Natural killer cell (primary cell): ENCODE data around the gene FXYD6. TPM values are rescaled to one million over a fixed set of nuclear protein-coding genes. Genes with fewer than 3 reads are reported as not detected.

Source experiments
- ATAC-seq, 3 donors: fragments of 150-1000 bp in 2 of 3; fragments of 200-7000 bp in 1 of 3; cut with Tn5 transposase; 1 replicate in 1 of 3; 2 replicates in 2 of 3; pipeline ENCODE4 v1.10.0; 2021; ENCODE audit warnings: mild to moderate bottlenecking in 2 of 3, moderate library complexity in 2 of 3
- DNase-seq, 2 donors: peaks; one replicate each; pipeline versions ENCODE4 v3.0.0 to v3.0.0-alpha.2; 2013 to 2021; ENCODE audit warnings: mixed read lengths in 1 of 2
- H3K27ac ChIP-seq: one replicate; pipeline ENCODE4 v1.5.1; 2013; ENCODE audit warnings: mild to moderate bottlenecking, low read length
- H3K27me3 ChIP-seq: one replicate; pipeline ENCODE4 v1.6.1; 2013; ENCODE audit warnings: low read length; ENCODE audit not compliant: control insufficient read depth, insufficient read depth
- H3K36me3 ChIP-seq: one replicate; pipeline ENCODE4 v1.6.1; 2013; ENCODE audit warnings: low read length; ENCODE audit not compliant: control insufficient read depth, insufficient read depth
- H3K4me1 ChIP-seq: one replicate; pipeline ENCODE4 v1.6.1; 2013; ENCODE audit warnings: low read length; ENCODE audit not compliant: control insufficient read depth, insufficient read depth
- H3K4me3 ChIP-seq: one replicate; pipeline ENCODE4 v1.5.1; 2013; ENCODE audit warnings: low read length
- H3K9me3 ChIP-seq: one replicate; pipeline ENCODE4 v1.6.1; 2013; ENCODE audit warnings: low read length; ENCODE audit not compliant: control insufficient read depth, insufficient read depth
- H3K27ac Mint-ChIP-seq, 2 donors: one replicate each; pipeline ENCODE4 v1.8.0; 2022; ENCODE audit warnings: mild to moderate bottlenecking in 2 of 2, mixed read lengths in 2 of 2, moderate library complexity in 1 of 2
- H3K27me3 Mint-ChIP-seq, 2 donors: one replicate each; pipeline ENCODE4 v1.8.0; 2022; ENCODE audit warnings: low read depth in 2 of 2, mixed read lengths in 2 of 2
- H3K36me3 Mint-ChIP-seq: one replicate; pipeline ENCODE4 v1.8.0; 2022; ENCODE audit warnings: mixed read lengths
- H3K4me1 Mint-ChIP-seq, 2 donors: one replicate each; pipeline ENCODE4 v1.8.0; 2022; ENCODE audit warnings: mixed read lengths in 2 of 2
- H3K4me3 Mint-ChIP-seq: one replicate; pipeline ENCODE4 v1.8.0; 2022; ENCODE audit warnings: mild to moderate bottlenecking, moderate library complexity, mixed read lengths
- H3K9me3 Mint-ChIP-seq, 2 donors: one replicate each; pipeline ENCODE4 v1.8.0; 2022; ENCODE audit warnings: mixed read lengths in 2 of 2
- CTCF ChIP-seq: fragments of 200-600 bp; IDR thresholded peaks from one replicate; pipeline ENCODE4 v1.8.0; 2022; ENCODE audit warnings: antibody characterized with exemption
- WGBS: methylation state at CpG from one replicate; pipeline ENCODE4 v1.1.7; 2013; ENCODE audit warnings: missing lambda C conversion rate; ENCODE audit not compliant: insufficient coverage; 5-methylcytosine and 5-hydroxymethylcytosine counted together
- intact Hi-C: fragments of 100-400 bp; cut with micrococcal nuclease; formaldehyde crosslinking; loops from one replicate; pipeline ENCODE4 v1.14.2; 2022
- total RNA-seq, 4 donors: library from RNA; stranded (reverse); fragments of 120-200 nt in 1 of 4; gene quantifications; one replicate each; pipeline versions ENCODE4 v1.2.3 to v1.2.4, GENCODE V29; 2013 to 2022

The FXYD6 gene
- total RNA-seq, 3 donors from 2014 or later (not counting 1 experiment from before 2014, with no cell fraction given), result 0.20 to 0.90 TPM; not detected in 1

- intact Hi-C loops, result no loop called here
- no peak overlapping the region for H3K4me3 Mint-ChIP-seq
- H3K27me3 ChIP-seq, result peaks cover 29% of the 10 kb centered on the region
- H3K27ac Mint-ChIP-seq, result no peak overlapping the region
- no peaks in the 10 kb centered on the region for H3K36me3 Mint-ChIP-seq
- no peaks in the 10 kb centered on the region for H3K9me3 ChIP-seq
- 91% methylated on average over 3 of the region's 3 CpGs for WGBS
- H3K4me1 Mint-ChIP-seq, result peaks cover 15 to 26% of the 10 kb centered on the region in 2 donors
- no peak for DNase-seq
- no peaks in the 10 kb centered on the region for H3K9me3 Mint-ChIP-seq
- TF ChIP-seq CTCF, result no peak
- H3K27me3 Mint-ChIP-seq, result peaks cover 57 to 69% of the 10 kb centered on the region in 2 donors
- no peak overlapping the region for H3K27ac ChIP-seq
- peaks cover 27% of the 10 kb centered on the region for H3K4me1 ChIP-seq
- H3K36me3 ChIP-seq, result no peaks in the 10 kb centered on the region
- H3K4me3 ChIP-seq, result no peak overlapping the region
- ATAC-seq, result no peak
Measured at GRCh38 chr11:117878939-117879475, 2.5 kb upstream of the FXYD6 start.

- no peak overlapping the region for H3K27ac ChIP-seq
- Mint-ChIP-seq H3K4me1 (peaks cover 15 to 31% of the 10 kb centered on the region in 2 donors), H3K4me3 (peak overlapping the region; percentile 3), H3K27me3 (peaks cover 63 to 75% of the 10 kb centered on the region in 2 donors), H3K27ac (no peak overlapping the region), H3K9me3 (no peaks in the 10 kb centered on the region), H3K36me3 (no peaks in the 10 kb centered on the region)
- DNase-seq (no peak), ATAC-seq (no peak)
- no peaks in the 10 kb centered on the region for H3K36me3 ChIP-seq
- no peak for TF ChIP-seq CTCF
- H3K4me3 ChIP-seq, result no peak overlapping the region
- H3K4me1 ChIP-seq, result peaks cover 31% of the 10 kb centered on the region
- H3K27me3 ChIP-seq, result peaks cover 32% of the 10 kb centered on the region
- H3K9me3 ChIP-seq, result no peaks in the 10 kb centered on the region
- WGBS, result 94% methylated on average over 5 of the region's 6 CpGs
- intact Hi-C loops, result no loop called here
Measured at GRCh38 chr11:117878314-117878938, 2.0 kb upstream of the FXYD6 start.

- H3K36me3 ChIP-seq, result no peaks in the 10 kb centered on the region
- ATAC-seq (no peak), DNase-seq (no peak)
- Mint-ChIP-seq H3K4me3 (peak overlapping the region; percentile 11), H3K36me3 (no peaks in the 10 kb centered on the region), H3K4me1 (peaks cover 15 to 36% of the 10 kb centered on the region in 2 donors), H3K27me3 (peaks cover 64 to 87% of the 10 kb centered on the region in 2 donors), H3K27ac (no peak overlapping the region), H3K9me3 (no peaks in the 10 kb centered on the region)
- TF ChIP-seq CTCF, result no peak
- intact Hi-C loops, result no loop called here
- peaks cover 40% of the 10 kb centered on the region for H3K4me1 ChIP-seq
- no peaks in the 10 kb centered on the region for H3K9me3 ChIP-seq
- H3K27ac ChIP-seq, result no peak overlapping the region
- 70% methylated on average over 12 of the region's 12 CpGs for WGBS
- H3K4me3 ChIP-seq, result no peak overlapping the region
- peaks cover 35% of the 10 kb centered on the region for H3K27me3 ChIP-seq
Measured at GRCh38 chr11:117877120-117877784, 794 bp upstream of the FXYD6 start.
